OCI-LY3 (cell line): Measurements from ENCODE around the gene PLA1A.

Source experiments
- CTCF ChIP-seq: fragments of 200-600, 300-600 bp; sonication (generic); IDR thresholded peaks from 2 replicates; pipeline ENCODE4 v1.5.1; 2014; ENCODE audit warnings: antibody characterized with exemption, low read length, low read depth
- EZH2phosphoT487 ChIP-seq: fragments of 200-600 bp; shearing (Covaris generic); IDR thresholded peaks from 2 replicates; pipeline ENCODE4 v1.6.1; 2018; ENCODE audit warnings: antibody characterized with exemption, mixed run types, low read depth

GRCh38 chr3:119602676-119603075 lies 5.0 kb downstream of the PLA1A start:
- TF ChIP-seq CTCF (no peak), EZH2phosphoT487 (no peak)
